GM18868 (cell line): ENCODE data around the gene UQCRH.
"Not testable (repeated sequence)": the region's sequence is repeated elsewhere in the genome, so short reads cannot be mapped to it uniquely, and the experiment has no call there.

Source experiments
- ATAC-seq: cut with Tn5 transposase; IDR thresholded peaks from one replicate; pipeline ENCODE4 v1.9.1; 2021; ENCODE audit warnings: mild to moderate bottlenecking, moderate library complexity; ENCODE audit not compliant: unreplicated experiment

Gene UQCRH

DNA sequence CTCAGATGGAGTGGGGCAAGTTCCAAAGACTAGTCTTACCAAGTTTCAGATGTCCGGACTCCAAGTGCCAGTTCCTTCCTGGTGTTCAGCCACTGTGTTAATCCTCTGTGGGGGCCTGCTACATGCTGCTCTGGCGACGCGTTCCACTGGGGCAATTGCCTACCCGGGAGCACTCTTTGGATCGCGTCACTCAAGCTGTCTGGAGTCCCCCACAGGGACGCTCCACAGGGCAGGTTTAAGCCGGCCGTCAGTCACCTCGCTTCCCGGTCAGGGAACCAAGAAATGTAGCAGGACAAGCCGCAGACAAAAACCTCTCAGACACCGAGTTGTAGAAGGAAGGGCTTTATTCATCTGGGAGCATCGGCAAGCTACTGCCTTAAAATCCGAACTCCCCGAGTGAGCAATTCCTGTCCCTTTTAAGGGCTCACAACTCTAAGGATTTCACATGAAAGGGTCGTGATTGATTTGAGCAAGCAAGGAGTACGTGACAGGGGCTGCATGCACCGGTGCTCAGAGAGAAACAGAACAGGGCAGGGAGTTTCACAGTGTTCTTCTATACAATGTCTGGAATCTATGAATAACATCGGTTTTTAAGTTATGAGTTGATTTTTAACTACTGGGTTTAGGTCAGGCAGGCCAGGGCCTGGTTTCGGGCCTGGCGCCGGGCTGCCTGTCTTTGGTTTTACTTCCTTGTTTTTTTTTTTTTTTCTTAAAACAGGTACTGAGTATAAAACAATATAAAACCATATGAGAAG lies 28.5 kb downstream of the UQCRH start:
- peak; percentile 41 for ATAC-seq

DNA sequence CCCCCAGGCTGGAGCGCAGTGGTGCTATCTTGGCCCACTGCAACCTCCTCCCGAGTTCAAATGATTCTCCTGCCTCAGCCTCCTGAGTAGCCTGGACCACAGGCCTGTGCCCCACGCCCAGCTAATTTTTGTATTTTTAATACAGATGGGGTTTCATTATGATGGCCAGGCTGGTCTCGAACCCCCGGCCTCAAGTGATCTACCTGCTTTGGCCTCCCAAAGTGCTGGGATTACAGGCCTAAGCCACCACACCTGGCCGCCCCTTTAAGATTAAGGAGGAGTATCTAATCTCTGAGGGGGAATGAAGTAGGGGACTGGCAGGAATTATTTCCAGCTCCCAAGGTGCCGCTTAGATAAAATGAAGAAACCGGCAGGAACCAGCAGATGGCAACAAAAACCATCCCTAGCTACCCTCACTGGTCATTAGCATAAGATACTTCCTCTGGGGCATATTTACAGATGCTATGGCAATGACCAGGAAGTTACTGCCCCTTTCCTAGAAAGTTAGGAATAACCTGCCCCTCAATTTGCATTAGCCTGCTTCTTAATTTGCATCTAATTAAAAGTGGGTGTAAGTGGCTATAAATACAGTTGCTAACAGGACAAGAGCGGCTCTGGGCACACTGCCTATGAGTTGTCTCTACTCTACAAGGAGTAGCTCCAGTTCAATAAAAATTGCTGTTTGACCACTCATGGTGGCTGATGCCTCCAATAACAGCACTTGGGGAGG lies 30.0 kb downstream of the UQCRH start:
- ATAC-seq, result peak; percentile 41

DNA sequence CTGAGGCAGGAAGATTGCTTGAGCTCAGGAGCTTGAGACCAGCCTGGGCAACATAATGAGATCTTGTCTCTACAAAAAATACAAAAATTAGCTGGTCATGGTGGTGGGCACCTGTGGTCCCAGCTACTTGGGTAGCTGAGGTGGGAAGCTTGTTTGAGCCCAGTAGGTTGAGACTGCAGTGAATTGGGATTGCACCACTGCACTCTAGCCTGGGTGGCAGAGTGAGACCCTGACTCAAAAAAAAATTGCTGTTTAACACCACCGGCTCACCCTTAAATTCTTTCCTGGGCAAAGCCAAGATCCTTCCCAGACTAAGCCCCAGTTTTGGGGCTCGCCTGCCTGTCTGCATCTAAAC lies 30.5 kb downstream of the UQCRH start:
- ATAC-seq, result no peak

DNA sequence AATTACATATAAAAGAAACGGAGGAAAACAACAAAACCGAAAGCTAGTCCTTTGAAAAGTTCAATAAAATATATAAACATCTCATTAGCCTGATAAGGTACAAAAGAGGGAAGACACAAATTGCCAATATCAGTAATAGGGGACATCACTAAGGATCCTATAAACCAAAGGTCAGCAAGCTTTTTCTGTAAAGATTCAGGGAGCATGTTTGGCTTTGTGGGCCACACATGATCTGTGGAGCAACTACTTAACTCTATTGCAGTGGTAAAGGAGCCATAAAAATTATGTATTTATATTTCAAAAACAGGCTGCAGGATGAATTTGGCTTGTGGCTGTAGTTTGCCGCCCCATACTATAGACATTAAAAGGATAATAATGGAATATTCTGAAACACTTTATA lies 31.6 kb downstream of the UQCRH start:
- no peak for ATAC-seq

DNA sequence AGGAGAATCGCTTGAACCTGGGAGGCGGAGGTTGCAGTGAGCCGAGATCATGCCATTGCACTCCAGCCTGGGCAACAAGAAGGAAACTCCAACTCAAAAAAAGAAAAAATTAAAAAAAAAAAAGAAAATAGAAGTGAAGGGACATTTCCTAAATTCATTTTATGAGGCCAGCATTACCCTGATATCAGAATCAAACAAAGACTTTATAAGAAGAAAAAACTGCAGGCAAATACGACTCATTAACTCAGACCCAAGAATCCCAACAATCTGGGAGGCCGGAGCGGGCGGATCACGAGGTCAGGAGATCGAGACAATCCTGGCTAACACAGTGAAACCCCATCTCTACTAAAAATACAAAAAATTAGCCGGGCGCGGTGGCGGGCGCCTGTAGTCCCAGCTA lies 33.9 kb downstream of the UQCRH start:
- ATAC-seq, result not testable (repeated sequence)

DNA sequence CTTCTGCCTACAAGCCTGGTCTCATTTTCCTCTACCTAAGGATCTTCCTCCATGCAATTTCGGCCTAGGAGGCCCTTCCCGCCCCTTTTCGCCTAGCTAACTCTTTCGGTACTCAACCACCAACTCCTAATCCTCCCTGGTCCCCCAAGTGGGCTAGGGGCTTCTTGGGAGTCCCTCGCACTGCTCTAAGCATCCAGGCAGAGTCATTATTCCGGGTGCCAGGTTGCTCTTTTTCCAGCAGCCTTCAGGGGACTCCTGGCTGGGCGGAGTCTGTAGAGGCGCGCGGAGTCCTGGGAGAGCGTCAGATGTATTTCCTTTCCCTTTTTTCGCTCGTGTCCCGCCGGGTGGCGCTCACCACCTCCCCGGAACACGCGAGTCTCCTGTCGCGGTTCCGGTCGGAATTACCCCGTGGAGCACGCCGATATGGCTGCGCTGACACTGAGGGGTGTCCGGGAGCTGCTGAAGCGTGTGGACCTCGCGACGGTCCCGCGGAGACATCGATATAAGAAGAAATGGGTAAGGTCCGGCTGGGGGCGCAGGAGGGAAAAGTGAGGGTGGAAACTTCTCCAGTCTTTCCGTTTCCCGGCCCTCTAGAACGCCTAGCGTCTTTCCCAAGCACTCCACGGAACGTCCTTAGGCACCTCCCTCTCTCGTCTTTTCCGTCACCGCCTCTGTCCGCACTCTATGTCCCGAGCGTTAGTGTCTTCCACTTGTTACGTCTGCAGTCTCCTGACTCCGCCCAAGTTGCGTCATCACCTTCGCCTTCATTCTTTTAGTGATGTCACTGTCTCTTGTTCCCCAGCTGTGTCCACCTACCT lies 37.1 kb downstream of the UQCRH start, which contains the start of gene NSUN4:
Gene NSUN4 (plus strand): TSS at position 404 of the 818 bp plus-strand sequence. CDS start 20 bp downstream, at position 424.
- ATAC-seq, result peak; percentile 81

DNA sequence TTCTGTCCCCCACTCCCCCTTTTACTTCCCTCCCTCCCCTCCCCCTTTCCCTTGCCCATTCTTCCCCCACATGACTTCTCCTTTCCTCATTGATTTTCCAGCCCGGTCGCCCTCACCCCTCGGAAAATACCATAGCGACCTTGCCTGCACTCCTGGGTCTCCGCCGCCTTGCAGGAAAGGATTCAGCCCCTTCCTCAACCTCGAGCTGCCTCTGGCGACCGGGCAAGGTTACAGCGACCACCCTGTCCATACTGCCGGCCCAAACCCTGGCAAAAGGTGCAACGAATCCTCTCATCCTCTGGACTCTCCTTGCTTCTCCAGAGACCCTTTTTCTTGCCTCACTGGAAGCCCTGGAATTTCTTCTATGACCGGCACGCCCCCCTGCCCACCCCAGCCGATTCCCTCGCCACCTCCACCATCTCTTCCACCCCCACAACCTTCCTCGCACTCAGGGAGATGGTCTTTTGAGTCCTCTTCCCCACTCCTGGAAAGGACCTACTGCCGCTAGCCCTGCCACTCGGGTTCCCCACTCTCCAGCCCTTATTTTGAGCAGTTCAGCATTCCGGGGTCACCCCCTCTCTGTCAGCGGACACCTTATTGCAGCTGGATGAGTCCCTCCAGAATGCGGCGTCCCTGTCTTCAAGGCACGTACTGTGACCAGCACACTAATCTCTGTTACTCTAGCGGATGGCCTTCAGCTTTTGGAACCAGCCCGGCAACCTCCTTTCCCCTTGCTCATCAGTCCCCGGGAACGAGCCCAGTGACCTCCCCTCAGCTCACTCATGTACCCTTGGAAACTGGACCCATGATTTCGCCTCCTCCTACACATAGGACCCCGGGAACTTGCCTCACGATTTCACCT lies 38.0 kb downstream of the UQCRH start:
- ATAC-seq, result no peak

DNA sequence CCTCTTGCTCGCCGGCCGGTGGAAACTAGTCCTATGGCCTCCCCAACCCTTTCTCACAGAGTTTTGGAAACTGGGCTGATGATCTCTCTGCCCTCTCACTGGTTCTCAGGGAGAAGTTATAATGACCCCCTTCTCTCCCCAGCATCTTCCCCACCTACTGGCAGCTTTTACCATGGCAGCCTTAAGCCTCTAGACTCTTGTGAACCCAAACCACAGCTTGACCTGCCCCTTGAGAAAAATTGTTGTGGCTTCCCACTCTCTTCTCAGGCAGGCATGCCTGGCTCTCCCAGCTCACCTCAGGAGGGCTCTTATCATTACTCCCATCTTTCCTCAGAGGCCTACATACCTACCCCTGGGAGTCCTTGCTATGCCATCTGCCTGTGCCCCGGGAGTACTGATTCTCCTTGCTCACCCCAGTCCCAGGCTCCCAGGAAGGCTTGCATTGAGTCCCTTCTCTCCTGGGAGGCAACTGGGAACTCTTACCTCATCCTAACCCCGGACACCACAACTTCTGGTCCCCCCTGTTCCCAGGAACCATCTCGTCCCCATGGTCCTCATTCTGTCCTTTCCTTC lies 38.7 kb downstream of the UQCRH start:
- ATAC-seq, result peak; percentile 44

DNA sequence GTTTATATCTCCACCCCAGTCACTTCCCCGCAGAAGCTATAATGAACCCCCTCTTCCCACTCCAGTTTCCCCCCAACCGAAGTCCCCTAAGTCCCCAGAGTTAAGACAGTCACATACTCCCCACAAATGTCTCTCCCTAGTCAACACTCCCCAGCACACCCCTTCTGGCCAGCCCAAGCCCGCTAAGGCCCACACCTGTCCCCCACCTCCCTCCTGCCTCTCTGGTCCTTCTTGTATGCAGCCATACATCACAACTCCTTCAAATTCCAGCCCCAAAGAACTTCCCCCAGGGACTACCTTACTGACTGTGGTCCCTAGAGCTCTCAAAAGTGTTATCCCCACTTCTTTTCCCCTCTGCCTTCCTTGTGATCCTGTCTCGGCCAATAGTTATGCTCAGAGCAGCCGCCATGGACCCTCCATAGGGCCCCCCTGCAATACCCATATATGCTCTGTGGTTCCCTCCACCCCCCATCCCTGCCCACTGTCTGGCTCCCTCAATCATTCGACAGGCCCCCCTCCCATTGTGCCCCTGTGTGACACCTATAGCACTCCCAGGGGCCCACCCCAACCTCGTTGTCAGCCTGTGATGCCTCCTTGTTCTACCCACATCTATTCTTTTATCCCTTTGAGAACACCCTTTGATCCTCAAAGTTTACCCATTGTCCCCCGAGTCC lies 39.3 kb downstream of the UQCRH start:
- ATAC-seq, result no peak

DNA sequence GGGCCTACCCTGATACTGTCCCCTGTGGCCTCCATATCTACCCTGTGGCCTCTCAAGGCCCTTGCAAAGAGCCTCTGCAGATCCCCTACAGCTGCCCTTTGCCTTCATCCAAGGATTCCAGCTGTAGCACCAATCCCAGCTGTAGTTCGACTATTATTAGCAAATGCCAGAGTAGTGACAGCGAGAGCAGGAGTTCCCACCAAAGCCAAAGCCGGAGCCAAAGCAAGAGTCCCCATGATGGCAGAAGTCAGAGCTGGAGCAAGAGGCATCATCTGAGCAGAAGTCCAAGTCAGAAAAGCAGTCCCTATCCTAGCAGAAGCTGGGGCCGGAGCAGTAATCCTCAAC lies 39.8 kb downstream of the UQCRH start:
- ATAC-seq, result no peak

DNA sequence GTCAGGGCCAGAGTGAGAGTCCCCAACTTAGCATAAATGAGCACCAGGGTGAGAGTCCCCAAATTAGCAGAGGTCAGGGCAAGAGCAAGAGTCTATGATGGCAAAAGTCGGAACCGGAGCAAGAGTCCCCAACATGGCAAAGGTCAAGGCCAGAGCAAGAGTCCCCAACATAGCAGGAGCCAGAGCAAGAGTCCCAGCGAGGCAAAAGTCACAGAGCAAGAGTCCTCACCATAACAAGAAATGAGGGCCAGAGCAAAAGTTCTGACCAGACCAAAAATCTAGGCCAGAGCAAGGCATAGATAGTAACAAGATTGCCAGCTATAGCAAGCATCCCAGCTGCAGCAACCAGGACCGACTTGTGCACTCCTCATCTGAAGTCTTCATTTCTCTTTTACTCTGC lies 40.2 kb downstream of the UQCRH start:
- no peak for ATAC-seq

DNA sequence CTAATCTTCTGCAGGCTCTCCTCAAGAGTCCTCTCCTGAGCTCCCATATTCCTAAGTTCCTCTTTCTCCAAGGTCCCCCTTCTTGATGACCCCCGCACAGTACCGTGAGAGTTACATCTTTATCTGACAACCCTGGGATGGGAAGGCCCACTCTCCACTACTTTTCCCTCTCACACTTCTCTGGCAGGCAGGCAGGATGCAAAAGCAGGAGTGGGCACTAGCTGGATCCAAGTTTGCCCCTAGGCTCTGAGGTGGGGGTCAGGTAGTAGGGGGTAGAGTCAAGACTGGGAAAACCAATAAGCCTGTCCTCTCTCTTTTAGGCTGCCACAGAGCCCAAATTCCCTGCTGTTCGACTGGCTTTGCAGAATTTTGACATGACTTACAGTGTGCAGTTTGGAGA lies 41.0 kb downstream of the UQCRH start:
- no peak for ATAC-seq

DNA sequence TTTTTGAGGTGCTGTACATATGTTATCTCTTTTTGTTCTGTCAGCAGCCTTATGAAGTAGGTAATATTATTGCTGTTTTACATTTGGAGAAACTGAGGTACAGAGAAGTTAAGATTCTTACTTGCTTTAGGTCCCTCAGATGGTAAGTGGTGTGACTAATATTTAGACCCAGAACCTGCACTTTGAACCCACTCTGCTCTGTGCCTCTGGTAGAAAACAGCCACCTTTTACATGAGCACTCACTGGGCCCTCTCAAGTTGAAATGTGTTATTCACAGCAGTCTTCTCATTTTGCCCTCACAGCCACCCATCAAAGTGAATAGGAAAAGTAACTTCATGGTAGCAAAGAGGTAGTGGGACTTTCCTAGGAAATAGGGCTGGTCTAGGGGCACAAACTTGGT lies 41.8 kb downstream of the UQCRH start:
- no peak for ATAC-seq

DNA sequence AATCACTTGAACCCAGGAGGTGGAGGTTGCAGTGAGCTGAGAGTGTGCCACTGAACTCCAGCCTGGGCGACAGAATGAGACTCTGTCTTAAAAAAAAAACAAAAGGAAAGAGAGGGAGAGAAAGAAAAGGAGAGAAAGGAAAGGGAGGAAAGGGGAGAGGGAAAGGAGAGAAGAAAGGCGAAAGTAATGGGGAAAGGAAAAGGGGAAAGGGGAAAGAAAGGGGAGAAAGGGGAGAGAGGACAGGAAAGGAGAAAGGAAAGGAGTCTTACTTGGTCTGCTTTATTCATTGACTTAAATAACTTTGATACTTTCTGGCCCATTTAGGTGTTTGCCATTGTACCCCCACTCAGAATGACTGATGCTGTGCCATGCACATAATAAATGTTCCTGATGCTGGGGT lies 48.9 kb downstream of the UQCRH start:
- no peak for ATAC-seq

DNA sequence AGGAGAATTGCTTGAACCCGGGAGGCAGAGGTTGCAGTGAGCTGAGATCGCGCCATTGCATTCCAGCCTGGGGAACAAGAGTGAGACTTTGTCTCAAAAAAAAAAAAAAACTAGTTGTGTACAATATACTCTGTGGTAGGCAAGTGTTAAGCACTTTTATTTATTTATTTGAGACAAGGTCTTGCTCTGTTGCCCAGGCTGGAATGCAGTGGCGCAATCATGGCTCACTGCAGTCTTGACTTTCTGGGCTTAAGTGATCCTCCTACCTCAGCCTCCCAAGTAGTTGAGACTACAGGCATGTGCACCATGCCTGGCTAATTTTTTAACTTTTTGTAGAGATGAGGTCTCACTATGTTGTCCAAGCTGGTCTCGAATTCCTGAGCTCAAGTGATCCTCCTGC lies 52.4 kb downstream of the UQCRH start:
- not testable (repeated sequence) for ATAC-seq

DNA sequence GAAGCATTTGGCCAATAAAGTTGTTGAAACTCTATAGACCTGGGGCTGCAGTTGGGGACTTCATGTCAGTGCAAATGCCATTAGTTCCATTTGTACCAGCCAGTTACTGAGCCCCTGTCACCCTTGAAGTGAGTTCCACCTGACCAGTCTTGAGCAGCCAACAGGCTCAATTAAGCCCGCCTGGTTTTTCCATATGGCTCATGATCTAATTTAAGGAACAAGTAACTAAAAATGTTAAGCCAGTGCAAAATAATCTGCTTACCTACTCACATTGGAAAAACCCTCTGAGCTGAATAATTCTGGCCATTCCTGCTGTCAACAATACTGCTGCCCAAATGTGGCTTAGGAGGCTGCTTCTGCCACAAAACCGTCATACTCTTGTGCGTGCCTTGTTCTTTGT lies 58.7 kb downstream of the UQCRH start:
- no peak for ATAC-seq

DNA sequence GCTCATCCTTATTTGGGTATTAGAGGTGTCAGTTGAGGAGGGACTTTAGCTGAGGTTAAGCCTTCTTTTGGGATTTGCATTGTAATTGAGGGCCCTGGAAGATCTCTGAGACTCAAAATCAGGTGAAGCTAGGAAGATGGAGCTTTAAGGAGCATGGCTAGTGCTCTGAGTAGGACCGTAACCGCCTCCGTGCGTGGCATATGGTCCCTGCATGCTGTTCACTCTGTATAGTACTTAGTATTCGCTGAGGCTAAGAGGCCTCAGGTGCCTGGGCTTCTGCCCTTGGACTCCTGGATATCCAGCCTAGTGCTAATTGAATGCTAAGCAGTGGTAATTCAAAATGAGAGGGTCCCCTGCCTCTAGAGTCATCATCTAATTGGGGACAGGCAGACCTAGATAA lies 59.6 kb downstream of the UQCRH start:
- ATAC-seq, result no peak

DNA sequence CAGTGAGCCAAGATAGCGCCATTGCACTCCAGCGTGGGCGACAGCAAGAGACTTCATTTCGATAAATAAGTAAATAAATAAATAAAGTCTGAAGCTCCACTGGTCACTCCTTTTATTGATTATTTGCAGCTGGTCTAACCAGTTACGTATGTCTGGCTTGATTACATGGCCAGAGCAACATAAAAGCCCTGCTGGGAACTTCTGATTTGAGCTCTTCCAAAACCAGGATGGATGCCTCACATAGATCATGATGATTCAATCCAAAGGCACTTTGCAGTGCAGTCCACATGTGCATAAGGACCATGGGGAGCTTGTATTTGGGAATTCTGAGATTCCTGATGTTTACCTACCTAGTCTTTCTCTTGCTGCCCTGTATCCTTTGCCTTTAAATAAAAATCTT lies 61.1 kb downstream of the UQCRH start:
- ATAC-seq, result no peak

DNA sequence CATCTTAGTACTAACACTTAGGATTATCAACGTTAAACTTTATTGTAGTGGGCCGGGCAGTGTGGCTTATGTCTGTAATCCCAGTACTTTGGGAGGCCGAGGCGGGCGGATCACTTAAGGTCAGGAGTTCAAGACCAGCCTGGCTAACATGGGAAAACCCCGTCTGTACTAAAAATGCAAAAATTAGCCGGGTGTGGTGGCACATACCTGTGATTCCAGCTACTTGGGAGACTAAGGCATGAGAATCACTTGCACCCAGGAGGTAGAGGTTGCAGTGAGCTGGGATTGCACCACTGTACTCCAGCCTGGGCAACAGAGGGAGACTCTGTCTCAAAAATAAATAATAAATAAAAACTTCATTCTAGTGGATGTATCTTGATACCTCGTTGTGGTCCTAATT lies 62.3 kb downstream of the UQCRH start:
- not testable (repeated sequence) for ATAC-seq
